Activated T-cell treated with anti-CD3 and anti-CD28 coated beads for 1 hour (primary cell): ENCODE results near the gene NKX1-2.
A peak's percentile ranks its signal among the peaks of the same experiment; 100 is the strongest.

Experiments used
- DNase-seq: peaks from one replicate; pipeline ENCODE4 v3.0.0-alpha.2; 2020; ENCODE audit warnings: low read depth

NKX1-2 gene

DNA sequence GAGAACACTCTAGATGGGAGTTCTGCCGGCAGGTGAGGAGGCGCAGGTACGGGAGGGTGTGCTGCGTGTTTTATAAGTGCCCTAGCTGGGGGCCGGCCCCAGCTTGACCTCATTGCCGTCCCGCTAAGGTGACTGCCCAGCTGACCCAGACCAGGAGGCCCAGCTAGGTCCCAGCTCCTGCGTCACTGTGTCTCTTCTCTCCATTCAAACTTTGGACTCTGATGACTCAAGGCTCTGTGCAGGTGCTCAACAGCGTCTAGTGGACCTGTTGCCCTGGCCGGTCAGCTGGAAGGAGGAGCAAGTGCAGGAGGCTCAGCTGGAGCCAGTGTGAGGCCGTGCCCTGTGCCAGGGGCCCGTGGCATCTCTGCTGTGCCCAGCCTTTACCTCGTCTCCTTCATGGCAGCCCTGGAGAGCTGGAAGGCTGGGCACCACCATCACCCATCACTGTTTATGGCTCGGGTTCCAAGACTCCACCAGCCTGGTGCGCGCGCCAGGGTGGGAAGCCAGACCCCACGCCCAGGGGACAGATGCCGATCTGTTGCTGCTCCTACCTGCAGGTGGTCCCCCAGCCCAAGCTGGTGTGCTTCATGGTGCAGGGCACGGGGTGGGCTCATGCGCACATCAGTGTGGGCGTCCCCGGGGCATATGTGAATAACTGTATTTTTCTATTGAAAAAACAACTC lies 26.3 kb upstream of the NKX1-2 start:
- no peak for DNase-seq

- no peak for DNase-seq
These were observed 24.8 kb upstream of the NKX1-2 start for GRCh38 chr10:124474514-124475070.

- no peak for DNase-seq
These were observed 23.2 kb upstream of the NKX1-2 start for GRCh38 chr10:124473070-124473469.

DNA sequence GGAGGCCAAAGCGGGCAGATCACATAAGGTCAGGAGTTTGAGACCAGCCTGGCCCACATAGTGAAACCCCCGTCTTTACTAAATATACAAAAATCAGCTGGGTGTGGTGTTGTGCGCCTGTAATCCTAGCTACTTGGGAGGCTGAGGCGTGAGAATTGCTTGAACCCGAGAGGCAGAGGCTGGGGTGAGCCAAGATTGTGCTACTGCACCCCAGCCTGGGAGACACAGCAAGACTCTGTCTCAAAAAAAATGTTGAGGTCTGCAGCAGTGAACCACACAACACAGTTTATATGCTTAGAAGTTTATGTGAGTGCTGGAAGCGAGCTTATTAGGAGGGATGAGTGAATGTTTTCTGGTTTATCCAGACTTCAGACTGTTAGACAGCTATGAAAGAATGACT lies 22.2 kb upstream of the NKX1-2 start:
- DNase-seq = no peak

- DNase-seq = no peak
These were observed 21.0 kb upstream of the NKX1-2 start for GRCh38 chr10:124470544-124471434.

DNA sequence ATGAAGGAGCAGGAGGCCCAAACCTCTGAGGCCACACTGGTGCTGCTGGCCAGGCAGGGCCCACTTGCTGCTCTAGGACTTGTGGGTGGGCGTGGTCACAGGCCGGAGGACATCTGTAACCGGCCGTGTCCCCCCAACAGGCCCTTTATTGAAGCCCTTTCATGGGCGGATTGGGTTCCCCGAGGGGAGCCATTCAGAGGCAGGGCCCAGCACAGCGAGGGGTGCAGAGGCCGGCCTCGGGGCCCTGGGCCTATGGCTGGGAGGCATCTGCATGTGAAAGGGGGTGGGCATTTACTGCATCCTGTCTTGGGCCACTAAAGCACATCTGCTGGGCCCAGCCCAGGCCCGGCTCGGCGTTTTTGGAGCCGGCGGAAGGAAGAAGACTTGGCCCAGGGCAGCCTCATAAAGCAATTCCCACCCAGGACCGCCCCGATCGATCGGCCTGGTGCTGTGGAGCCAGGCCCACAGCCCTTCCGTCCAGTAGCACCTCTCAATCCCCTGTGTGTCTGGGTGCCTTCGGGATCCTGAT lies 20.2 kb upstream of the NKX1-2 start:
- DNase-seq = no peak

DNA sequence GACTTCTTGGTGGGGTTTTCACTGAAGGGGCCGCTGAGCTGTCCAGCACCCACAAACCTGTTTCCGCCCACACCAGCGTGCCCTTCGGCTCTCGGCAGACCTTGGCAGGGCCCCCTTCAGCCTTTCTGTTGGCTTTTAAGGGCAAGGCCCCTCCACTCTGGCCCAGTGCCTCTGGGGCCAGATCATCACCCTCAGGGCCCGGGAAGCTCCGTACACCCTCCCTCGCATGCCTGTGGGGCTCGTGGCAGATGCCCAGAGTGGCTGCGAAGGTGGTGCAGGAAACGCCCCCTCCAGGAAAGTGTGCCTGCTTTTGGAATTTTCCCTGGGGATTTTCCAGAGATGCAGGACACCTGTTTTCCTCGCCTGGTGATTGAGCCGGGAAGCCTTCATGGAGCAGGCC lies 18.8 kb upstream of the NKX1-2 start:
- no peak for DNase-seq

- no peak for DNase-seq
These were observed 17.3 kb upstream of the NKX1-2 start for GRCh38 chr10:124467165-124467564.

GRCh38 chr10:124465777-124466488 lies 16.1 kb upstream of the NKX1-2 start:
- DNase-seq = no peak

- DNase-seq = no peak
These were observed 15.4 kb upstream of the NKX1-2 start for GRCh38 chr10:124465003-124465776.

DNA sequence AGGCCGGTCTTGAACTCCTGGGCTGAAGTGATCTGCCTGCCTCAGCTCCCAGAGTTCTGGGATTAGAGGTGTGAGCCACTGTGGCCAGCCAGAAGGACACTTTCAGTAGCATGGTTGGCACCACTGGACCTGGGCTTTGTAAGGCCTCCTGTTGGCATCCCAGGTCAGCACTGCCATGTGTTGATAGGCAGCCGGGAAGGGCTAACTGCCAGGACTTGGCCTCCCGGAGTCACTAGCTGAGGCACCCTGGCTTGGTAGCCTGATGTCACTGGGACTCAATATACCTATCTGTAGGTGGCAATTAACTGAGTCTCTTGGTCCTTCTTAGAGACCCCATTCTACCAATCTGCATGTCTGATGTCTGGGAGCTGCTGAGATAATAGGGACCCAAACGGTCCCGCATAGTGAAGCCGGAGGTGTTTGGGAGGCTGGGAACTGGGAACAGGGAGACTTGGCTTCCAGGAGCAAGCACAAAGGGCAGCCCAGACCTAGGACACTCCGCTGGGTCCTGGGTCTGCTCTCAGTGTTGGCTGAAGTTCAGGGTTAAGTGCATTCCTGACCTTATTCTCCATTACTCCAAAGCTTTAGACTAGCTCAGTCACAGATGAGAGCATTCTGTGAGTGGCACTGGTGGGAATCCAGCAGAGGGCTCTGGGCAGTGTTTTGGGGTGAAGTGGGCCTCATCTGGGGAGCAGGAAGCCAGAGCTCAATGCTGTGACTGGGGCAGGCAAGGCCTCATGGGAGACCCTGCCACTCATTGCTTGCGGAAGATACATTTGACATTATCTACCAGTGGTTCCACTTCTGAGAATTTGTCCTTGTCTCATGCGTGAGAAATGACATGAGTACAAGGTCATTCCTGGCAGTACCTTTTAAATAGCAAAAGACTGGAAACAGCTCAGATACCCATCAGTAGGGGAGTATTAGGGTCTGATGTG lies 14.5 kb upstream of the NKX1-2 start:
- DNase-seq = no peak

DNA sequence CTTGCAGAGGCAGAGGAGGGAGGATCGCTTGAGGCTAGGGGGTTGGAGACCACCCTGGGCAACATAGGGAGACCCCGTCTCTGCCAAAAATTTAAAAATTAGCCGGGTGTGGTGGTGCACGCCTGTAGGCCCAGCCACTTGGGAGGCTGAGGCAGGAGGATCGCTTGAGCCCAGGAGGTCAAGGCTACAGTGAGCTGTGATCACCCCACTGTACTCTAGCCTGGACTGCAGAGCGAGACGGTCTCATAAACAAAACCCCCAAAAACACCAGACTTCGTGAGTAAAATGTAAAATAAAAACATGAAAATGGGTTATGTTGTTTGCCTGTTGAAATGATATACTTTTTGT lies 12.5 kb upstream of the NKX1-2 start:
- no peak for DNase-seq

DNA sequence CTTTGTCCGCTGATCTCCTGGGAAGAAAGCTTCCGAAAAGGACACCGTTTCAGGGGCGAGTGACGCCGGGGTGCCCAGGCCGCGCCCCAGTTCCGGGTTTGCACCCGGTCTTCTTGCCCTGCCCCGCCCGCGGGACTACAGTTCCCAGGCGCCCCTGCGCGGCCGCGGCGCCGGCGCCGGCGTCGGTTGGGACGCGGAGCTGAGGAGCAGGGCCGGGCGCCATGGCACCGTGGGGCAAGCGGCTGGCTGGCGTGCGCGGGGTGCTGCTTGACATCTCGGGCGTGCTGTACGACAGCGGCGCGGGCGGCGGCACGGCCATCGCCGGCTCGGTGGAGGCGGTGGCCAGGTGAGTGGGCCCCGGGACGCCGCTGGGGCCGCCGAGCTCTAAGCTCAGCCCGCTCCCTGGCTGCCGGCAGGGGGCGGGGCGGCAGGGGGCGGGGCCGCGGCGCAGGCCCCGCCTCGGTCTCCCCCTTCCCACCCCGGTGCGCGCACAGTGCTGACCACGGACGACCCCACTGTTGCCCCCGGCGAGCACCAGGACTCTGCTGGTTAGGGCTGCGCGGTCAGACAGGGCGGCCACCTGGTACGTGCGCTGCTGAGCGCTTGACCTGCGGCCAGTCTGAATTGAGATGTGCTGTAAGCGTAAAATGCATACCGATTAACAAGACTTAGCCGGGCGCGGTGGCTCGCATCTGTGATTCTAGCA lies 12.0 kb upstream of the NKX1-2 start, which contains the start of gene LHPP:
LHPP (plus strand) TSS at position 182 of the 706 bp plus-strand sequence; CDS start at position 222, 40 bp downstream.
- DNase-seq = peak; percentile 76

DNA sequence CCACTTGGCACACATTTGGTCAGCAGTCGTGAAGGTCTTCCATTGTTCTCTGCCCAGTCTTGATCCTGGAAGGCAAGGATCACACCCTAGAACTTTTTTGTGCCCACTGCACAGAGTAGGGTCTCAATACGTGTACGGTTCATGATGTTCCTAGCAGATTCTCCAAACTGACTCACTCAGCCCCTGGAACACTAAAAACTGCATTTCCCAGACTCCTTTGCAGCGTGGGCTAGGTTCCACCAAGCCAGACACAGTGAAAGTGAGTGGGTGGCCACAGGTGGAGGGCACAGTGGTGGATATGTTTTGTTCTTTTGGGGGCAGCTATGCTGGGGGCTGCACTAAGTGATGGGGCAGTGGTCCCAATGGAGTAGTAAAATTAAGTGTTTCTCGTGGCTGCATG lies 10.3 kb upstream of the NKX1-2 start:
- no peak for DNase-seq

DNA sequence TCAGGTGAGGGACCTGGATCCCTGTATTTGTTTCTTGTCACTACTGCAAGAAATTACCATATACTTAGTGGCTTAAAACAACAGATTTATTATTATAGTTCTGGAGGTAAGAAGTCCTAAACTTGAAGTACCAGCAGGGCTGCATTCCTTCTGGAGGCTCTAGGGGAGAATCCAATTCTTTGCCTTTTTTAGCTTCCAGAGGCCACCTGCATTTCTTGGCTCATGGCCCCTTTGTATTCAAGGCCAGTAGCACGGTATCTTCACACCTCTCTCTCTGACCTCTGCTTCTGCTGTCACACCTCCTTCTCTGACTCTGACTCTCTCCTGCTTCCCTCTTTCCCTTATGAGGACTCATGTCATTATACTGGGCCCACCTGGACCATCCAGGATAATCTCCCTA lies 9.6 kb upstream of the NKX1-2 start:
- DNase-seq = no peak

GRCh38 chr10:124458889-124459288 lies 9.1 kb upstream of the NKX1-2 start:
- DNase-seq = no peak

GRCh38 chr10:124458473-124458872 lies 8.6 kb upstream of the NKX1-2 start:
- DNase-seq = no peak

GRCh38 chr10:124455441-124455840 lies 5.6 kb upstream of the NKX1-2 start:
- DNase-seq = no peak

- DNase-seq = no peak
These were observed 4.2 kb upstream of the NKX1-2 start for GRCh38 chr10:124453960-124454610.
